GM12878 (cell line): ENCODE measurements around the gene LILRB1.

Experiments used
- EZH2 ChIP-seq: IDR thresholded peaks from 2 replicates; pipeline ENCODE4 v1.6.1; 2012; ENCODE audit warnings: low read depth, mild to moderate bottlenecking, control low read depth, inconsistent platforms, low read length, borderline replicate concordance; ENCODE audit not compliant: control insufficient read depth
- MTA3 ChIP-seq: IDR thresholded peaks from 2 replicates; pipeline ENCODE4 v1.6.1; 2012; ENCODE audit warnings: low read length, inconsistent platforms, borderline replicate concordance
- TF ChIP-seq, protein P1 (sequence below), 3 experiments: IDR thresholded peaks in 2 of 3; conservative IDR thresholded peaks in 1 of 3; 2 replicates each; pipeline ENCODE4 v1.5.1; 2011; ENCODE audit warnings: low read depth in 3 of 3, low read length in 3 of 3, mild to moderate bottlenecking in 3 of 3, control low read depth in 2 of 3, moderate library complexity in 2 of 3, inconsistent platforms in 1 of 3, mixed read lengths in 1 of 3; ENCODE audit not compliant: control insufficient read depth in 2 of 3, insufficient read depth in 1 of 3; ENCODE audit errors: extremely low read depth in 1 of 3

DNA sequence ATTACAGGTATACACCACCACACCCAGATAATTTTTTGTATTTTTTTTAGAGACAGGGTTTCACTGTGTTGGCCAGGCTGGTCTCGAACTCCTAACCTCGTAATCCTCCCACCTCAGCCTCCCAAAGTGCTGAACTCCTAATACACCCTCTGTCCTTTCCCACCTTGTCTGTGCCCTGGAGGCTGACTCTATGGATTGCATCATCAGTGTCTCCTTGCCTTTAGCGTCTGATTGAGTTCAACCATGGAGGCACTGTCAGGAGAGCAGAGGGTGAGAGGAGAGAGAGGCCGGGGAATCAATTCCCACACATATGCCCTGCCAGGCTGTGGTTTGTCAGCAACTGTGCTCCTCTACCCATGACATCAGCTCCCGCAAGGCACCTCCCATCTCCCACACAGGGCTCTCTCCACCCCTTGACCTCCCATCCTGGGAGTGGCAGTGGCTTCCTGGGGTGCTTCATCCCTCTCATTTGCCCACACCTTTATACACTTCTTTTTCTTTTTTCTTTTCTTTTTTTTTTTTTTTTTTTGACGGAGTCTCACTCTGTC is 19.9 kb downstream of the LILRB1 start:
- TF ChIP-seq, protein P1, sequence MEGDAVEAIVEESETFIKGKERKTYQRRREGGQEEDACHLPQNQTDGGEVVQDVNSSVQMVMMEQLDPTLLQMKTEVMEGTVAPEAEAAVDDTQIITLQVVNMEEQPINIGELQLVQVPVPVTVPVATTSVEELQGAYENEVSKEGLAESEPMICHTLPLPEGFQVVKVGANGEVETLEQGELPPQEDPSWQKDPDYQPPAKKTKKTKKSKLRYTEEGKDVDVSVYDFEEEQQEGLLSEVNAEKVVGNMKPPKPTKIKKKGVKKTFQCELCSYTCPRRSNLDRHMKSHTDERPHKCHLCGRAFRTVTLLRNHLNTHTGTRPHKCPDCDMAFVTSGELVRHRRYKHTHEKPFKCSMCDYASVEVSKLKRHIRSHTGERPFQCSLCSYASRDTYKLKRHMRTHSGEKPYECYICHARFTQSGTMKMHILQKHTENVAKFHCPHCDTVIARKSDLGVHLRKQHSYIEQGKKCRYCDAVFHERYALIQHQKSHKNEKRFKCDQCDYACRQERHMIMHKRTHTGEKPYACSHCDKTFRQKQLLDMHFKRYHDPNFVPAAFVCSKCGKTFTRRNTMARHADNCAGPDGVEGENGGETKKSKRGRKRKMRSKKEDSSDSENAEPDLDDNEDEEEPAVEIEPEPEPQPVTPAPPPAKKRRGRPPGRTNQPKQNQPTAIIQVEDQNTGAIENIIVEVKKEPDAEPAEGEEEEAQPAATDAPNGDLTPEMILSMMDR (IDR thresholded peaks at IDR 0.05 in 2 of 3, conservative IDR thresholded peaks at IDR 0.05 in 1 of 3; ENCODE audit: control insufficient read depth in 2 of 3, extremely low read depth in 1 of 3, insufficient read depth in 1 of 3, low read depth in 3 of 3, low read length in 3 of 3) = no peak
- TF ChIP-seq EZH2 (no peak), MTA3 (no peak)
